GM19025 (cell line): ENCODE measurements around the gene PRX.
"Not testable (repeated sequence)": the region's sequence is repeated elsewhere in the genome, so short reads cannot be mapped to it uniquely, and the experiment has no call there.

ENCODE experiments used
- ATAC-seq: cut with Tn5 transposase; IDR thresholded peaks from one replicate; pipeline ENCODE4 v1.9.1; 2021; ENCODE audit warnings: mild to moderate bottlenecking, low read depth, moderate library complexity; ENCODE audit not compliant: unreplicated experiment

Gene PRX

DNA sequence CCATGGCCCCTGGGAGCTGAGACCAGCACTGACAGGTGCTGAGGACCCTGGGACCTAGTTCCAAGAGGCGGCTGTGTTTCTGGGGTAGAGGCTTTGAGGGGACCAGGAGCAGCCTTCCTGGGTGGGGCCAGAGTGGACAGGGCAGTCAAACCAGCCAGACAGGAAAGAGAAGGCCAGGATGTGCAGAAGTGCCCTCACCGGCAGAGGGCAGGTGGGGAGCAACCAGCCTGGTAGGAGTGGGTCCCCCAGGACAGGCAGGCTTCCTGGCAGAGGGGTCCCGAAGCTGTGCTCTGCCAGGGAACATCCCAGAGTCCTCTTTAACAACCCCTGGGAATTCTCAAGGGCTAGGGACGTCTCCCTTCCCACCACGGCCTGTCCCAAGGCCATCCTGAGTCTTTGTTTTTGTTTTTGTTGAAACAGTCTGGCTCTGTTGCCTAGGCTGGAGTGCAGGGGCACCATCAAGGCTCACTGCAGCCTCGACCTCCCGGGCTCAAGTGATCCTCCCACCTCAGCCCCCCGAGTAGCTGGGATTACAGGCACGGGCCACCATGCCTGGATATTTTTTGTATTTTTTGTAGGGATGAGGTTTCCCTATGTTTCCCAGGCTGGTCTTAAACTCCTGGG lies 20.2 kb downstream of the PRX start:
- no peak for ATAC-seq

DNA sequence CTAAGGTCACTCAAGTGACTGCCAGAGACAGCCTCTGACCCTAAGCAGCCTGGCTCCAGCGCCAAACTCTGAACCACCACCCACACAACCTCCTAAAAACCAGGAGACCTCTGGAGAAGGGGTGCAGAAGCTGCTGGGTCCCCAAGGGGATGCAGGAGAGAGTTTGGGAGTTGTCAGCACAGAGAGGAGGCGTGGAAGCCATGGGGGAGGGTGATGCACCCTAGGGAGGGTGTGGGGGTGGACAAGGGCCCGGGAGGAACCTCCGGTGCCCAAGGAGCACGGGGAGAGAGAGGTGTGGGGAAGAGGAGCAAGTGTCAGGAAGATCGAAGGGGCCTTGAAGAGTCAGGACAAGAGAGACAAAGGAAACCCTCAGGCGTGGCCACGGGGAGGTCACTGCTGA lies 21.1 kb downstream of the PRX start:
- no peak for ATAC-seq

DNA sequence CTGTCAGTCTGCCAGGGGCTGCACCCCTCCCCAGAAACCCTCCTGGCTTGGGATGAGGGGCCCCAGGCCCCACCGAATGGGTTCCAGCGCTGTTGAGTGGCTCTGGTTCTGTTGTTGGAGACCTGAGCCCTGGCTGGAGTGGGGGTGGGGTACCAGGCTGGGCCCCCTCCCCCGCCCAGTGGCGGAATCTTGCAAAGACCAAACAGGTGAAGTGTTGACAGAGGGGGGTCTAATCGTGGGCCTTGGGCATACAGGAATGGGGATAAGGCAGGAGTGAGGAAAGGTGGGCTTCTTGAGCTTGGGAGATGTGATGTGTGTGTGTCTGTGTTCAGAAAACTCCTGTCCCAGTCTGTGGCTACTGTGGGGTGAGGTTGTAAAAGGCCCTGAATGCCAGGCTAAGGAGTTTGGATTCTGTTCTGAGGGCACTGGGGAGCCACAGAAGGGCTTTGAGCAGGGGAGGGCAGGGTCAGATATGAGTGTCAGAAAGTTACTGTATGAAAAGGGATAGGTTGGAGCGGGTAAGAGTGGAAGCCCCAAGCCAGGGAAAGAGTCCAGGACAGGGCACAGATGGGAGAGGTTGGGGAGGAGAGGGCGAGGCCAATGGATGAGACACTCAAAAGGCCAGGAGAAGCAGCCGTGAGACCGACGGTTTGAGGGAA lies 23.0 kb downstream of the PRX start, which contains the start of gene HIPK4:
Gene HIPK4 (minus strand): TSS at position 98 of the 659 bp plus-strand sequence. CDS start 279 bp downstream, outside the sequence.
- ATAC-seq = no peak

DNA sequence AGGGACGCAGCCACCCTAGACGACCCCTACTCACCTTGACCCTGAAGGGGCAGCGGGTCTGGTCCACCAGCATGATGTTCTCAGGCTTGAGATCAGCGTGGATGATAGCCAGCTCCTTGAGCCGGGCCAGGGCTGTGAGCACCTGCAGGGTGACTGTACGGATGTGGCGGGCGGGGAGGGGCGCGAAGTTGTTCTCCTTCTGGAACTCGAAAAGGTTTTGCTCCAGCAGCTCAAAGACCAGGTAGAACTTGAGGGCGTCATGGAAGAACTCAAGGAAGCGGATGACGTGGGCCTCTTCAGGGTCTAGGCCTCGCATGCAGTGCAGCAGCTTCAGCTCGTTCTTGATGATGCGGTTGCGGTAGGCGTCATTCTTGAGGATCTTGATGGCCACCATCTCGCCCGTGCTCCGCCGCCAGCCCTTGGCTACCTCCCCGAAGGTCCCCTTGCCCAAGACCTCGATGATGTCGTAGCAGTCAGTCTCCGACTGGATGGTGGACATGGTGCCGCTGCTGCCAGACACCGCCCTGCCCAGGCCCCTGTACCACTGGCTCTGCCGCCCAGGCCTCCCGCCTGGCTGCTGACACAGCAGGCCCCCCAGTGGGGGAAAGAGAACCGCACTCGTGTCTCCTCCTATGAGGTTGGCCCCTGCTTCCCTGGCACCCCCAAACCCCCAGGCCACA lies 23.6 kb downstream of the PRX start:
- ATAC-seq = no peak

DNA sequence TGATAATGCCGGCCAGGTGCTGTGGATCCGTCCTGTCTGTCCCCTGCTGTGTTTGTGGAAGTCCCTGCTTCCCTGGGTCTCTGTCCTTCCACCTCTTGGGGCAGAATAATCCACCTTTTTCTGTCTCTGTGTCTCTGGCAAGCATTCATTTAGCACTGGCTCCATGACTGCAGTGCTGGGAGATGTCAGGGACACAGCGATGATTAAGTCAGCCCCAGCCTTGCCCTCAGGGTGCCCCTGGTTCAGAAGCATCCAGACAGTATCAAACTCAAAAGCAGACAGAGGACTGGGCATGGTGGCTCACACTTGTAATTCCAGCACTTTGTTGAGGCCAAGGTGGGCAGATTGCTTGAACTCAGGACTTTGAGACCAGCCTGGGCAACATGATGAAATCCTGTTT lies 24.7 kb downstream of the PRX start:
- ATAC-seq = no peak

DNA sequence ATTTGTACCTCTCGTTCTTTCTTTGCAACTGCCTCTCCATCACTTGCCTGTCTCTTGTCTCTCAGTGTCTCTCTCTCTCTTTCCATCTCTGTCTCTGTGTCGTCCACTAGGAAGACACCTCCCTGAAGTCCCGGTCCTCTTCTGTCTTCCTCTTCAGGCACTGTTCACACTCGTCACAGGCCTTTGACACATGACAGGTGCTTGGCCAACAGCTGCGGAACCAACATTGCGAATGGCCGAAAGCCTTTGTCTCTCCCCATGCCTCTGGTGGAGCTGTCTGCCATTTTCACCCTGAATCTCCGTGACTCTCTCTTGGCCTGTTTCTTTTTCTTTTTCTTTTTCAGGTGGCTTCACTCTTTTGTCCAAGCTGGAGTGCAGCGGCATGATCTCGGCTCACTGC lies 26.0 kb downstream of the PRX start:
- no peak for ATAC-seq

DNA sequence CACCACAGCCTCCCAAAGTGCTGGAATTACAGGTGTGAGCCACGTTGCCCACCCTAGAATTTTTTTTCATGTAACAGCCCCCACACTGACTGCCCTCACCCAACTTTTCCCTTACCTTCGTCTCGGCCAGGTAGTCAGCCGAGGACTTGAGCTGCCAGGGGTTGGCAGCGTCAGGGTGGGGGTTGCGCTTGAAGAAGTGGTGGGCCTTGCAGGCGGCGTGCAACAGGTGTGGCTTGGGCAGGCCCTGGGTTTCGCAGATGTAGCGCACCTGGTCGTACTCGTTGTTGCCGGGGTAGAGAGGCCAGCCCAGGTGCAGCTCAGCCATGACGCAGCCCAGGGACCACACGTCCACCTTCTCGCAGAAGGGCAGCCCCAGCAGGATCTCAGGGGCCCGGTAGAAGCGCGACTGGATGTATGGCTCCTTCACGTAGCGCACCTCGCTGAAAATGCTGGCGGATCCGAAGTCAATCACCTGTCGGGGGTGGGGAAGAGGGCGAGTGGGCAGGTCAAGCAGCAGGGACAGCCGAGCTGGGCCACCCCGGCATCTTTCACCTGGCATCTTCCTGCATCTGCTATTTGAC lies 29.4 kb downstream of the PRX start:
- no peak for ATAC-seq

DNA sequence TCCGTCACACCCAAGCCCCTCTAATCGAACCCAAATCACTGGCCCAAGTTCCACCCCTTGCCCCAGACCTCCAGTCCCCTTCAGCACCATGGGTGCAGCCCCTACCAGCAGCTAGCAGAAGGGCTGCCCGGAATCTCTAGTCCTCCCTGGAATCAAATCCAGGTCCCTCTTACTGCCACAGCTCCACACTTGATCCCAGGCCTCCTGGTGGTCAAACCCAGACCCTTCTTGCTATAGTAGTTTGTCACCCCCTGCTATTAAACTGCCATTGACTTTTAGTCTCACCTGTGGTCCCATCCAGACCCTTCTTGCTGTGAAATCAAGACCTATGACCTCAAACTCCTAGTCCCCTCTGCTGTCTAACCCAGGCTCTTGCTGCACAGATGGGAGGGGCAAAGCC lies 31.9 kb downstream of the PRX start:
- no peak for ATAC-seq

DNA sequence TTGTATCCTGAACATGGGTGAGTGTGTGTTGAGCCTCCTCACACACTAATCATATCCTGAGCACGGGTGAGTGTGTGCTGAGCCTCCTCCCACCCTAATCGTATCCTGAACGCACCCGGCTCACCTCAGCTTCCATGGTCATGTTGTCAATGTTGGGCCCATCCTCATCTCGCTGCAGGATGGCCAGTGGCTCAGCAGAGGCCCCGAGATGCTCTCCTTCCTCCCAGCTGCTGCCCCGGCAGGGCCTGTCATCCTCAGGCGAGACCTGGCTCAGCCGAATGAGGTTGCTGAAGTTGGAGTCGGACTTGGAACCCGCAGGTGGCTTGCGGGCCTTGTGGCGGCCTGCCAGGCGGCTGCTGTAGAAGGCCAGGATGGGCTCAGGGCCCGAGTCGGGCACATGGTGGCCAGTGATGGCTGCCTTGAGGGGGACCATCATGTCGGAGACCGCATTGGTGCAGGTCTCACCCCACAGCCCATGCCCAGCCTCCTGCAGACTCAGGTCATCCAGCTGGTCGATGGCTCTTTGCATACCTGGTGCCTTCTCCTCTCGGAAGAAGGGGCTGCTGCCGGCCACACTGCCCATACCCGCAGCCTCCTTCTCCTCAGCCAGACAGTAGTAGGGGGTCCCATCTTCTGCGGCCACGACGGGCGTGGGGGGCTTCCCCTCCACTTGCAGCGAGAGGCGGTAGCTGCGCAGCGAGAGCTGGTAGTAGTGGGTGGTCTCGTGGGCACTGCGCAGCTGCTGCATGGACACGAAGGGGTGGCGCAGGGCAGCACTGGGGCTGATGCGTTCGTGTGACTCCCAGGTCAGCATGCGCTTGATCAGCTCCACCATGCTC lies 32.8 kb downstream of the PRX start:
- ATAC-seq = no peak

DNA sequence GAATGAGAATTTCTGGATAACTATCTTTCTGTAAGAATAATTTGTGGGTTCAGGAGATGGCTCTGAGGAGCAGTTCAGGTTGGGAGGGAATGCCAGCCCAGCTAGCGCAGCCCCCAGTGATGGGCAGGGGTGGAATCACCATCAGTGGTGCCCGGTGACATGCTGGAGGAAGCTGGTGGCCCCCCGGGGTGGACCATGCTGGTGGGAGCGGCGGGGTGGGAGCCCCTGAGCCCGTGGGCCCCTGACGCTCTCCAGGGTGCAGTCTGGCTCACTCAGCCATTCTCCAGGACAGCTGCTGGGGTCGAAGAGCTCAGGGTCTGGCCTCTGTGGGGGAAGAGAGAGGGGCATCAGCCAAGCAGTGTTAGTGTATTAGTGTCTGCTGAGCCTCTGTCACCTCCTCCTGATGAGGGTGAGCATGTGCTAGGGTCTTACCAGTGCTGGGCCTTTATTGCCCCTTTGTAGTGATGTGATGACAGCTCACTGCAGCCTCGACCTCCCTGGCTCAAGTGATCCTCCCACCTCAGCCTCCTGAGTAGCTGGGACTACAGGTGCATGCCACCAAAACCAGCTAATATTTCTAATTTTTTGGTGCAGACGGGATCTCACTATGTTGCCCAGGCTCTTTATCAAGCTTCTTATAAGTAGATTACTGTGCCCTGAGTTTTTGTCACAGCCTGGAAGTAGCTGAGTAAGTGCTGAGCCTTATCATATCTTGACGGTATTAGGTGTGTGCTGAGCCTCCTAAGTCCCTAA lies 33.6 kb downstream of the PRX start:
- ATAC-seq = no peak

DNA sequence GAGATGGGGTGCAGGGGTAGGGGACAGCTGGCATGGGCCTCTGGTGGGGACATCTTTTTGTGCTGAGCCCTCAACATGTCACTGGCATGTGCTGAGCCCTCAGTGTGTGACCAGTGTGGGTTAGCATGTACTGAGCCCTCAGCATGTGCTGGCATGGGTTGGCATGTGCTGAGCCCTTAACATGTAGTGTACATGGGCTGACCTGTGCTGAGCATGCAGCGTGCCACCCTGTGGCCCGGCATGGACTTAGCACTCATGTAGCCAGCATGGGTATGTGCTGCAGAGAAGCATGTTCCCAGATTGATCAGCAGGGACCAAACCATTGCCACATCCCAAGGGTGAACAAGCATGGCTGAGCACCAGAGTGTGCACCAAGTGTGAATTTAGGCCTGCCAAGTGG lies 34.7 kb downstream of the PRX start:
- no peak for ATAC-seq

DNA sequence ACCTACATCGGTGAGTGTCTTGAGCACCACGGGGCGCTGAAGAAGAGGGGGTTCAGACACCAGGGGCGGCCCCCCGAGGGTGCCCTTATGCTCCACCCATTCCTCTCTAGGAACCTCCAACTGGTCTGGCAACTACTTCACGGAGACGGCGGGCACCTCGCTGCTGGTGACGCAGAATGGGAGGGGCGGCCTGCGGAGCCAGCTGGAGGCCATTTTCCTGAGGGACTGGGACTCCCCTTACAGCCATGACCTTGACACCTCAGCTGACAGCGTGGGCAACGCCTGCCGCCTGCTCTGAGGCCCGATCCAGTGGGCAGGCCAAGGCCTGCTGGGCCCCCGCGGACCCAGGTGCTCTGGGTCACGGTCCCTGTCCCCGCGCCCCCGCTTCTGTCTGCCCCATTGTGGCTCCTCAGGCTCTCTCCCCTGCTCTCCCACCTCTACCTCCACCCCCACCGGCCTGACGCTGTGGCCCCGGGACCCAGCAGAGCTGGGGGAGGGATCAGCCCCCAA lies 35.2 kb downstream of the PRX start:
- no peak for ATAC-seq

DNA sequence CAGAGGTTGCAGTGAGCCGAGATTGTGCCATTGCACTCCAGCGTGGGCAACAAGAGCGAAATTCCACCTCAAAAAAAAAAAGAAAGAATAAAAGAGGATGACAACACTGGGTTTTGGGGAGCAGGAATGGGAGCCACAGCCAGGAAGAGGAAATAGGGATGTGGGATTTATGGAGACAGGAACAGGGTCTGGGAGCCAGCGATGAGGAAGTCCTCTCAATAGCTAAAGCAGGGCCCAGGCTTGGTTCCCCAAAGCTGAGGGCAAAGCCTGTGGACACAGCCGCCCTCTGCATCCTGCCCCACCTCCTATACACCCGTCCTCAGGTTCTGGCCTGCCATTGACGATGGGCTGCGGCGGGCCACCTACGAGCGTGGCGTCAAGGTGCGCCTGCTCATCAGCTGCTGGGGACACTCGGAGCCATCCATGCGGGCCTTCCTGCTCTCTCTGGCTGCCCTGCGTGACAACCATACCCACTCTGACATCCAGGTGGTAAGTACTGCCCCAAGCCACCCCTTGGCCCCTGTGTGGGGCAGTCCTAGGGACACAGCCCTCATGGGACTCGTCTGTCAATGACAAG lies 36.8 kb downstream of the PRX start:
- ATAC-seq = no peak

DNA sequence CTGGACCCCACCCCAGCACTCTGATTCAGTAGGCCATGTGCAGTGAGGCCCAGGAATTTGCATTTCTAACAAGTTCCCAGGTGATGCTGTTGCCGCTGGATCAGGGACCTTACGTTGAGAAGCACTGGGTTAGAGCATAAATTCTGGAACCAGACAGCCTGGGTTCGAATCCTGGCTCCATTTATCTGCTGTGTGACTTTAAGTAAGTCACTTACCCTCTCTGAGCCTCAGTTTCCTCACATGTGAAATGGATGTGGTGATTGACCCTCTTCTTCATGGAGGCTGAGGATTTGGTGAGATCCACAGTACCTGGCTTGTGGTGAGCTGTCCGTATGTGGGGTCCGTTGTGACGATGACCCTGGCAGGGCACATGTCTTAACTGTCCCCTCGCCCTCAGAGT lies 39.1 kb downstream of the PRX start:
- no peak for ATAC-seq

DNA sequence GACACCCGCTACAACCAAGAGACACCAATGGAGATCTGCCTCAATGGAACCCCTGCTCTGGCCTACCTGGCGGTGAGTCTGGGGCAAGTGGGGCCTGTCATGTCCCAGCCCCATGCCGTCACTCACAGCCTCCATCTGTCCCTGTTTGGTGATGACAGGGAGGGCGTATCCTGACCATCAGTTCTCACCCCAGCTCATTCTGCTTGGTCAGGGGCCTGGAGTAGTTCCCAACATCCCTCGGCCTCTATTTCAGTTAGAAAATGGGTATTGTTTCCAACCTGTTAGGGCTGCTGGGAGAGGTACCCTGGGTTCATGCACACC lies 41.4 kb downstream of the PRX start:
- ATAC-seq = no peak

DNA sequence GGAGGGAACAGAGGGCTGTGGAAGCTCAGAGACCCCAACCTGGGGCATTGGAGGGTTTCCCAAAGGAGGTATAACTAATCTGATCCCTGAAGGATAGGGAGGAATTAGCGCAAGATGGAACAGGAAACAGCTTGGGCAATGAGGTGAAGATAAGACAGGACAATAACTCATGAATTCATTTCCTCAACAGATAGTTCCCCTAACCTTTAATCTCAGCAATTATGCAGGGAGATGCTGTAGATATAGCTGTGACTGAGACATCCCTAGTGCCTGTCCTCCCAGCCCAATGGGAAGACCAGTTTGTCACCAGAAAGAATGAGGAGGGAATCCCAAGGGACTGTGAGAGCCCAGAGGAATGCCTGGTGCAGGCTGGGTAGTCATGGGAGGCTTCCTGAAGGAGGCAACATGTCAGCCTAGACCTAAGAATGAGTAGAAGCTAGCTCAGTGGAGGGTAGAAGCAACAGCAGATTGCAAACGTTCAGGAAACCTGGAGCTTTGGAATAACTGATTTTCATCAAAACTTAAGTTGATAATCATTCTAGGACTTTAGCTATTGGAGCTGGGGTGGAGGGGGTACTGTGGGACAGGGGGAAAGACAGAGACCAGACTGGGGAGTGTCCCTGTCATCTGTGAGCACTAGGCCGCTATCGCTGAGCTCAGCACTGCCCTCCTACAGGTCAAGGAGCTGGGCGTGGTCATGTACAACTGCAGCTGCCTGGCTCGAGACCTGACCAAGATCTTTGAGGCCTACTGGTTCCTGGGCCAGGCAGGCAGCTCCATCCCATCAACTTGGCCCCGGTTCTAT lies 42.0 kb downstream of the PRX start:
- no peak for ATAC-seq

DNA sequence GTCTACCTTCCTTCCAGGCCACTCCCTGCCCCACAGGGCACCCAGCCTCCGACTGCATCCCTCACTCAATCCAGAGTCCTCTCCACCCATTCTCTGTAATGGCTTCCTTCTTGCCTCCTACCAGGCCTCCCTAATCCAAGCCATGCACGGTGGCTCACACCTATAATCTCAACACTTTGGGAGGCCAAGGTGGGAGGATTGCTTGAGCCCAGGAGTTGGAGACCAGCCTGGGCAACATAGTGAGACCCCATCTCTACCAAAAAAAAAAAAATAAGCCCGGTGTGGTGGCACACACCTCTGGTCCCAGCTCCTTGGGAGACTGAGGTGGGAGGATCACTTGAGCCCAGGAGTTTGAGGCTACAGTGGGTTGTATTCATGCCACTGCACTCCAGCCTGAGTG lies 42.9 kb downstream of the PRX start:
- ATAC-seq = not testable (repeated sequence)

DNA sequence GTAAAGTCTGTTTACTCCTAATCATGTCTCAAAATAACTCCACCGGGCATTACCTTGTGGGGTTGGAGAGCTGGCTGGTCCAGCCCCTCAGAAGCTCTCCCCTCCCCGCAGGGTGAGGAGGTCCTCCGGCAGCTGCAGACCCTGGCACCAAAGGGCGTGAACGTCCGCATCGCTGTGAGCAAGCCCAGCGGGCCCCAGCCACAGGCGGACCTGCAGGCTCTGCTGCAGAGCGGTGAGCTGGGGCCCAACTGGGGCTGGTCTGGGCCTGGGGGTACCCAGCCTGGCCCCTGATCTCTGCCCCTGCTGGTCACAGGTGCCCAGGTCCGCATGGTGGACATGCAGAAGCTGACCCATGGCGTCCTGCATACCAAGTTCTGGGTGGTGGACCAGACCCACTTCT lies 43.4 kb downstream of the PRX start:
- ATAC-seq = no peak
